ENCODE data around the gene USP48. TPM values are rescaled to one million over a fixed set of nuclear protein-coding genes. Genes with fewer than 3 reads are reported as not detected.

Gene USP48
- total and polyA plus RNA-seq, 2 of the 13 experiments (the other 11 are each of a cell fraction or from before 2014, with no cell fraction given) = 30.4 to 30.7 TPM

GRCh38 chr1:21775985-21776562 is 6.9 kb downstream of the USP48 start (continued):
- no peak for TF ChIP-seq SMAD9 (CRISPR knock-in tag; IDR thresholded peaks at IDR 0.05)
- peak; percentile 35; the same call in 1 of the 2 replicates for TF ChIP-seq ZNF24 (IDR thresholded peaks at IDR 0.05)
- no peak for TF ChIP-seq ZKSCAN5 (CRISPR knock-in tag; IDR thresholded peaks at IDR 0.05)
- TF ChIP-seq ZBTB4 (CRISPR knock-in tag; IDR thresholded peaks at IDR 0.05; ENCODE audit: borderline replicate concordance) = no peak
- TF ChIP-seq, protein P1, sequence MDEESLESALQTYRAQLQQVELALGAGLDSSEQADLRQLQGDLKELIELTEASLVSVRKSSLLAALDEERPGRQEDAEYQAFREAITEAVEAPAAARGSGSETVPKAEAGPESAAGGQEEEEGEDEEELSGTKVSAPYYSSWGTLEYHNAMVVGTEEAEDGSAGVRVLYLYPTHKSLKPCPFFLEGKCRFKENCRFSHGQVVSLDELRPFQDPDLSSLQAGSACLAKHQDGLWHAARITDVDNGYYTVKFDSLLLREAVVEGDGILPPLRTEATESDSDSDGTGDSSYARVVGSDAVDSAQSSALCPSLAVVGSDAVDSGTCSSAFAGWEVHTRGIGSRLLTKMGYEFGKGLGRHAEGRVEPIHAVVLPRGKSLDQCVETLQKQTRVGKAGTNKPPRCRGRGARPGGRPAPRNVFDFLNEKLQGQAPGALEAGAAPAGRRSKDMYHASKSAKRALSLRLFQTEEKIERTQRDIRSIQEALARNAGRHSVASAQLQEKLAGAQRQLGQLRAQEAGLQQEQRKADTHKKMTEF (CRISPR knock-in tag; IDR thresholded peaks at IDR 0.05) = peak; percentile 98
- no peak for TF ChIP-seq U2AF1 (optimal IDR thresholded peaks at IDR 0.05; ENCODE audit: low read depth, low read length)
- TF ChIP-seq, protein P2, sequence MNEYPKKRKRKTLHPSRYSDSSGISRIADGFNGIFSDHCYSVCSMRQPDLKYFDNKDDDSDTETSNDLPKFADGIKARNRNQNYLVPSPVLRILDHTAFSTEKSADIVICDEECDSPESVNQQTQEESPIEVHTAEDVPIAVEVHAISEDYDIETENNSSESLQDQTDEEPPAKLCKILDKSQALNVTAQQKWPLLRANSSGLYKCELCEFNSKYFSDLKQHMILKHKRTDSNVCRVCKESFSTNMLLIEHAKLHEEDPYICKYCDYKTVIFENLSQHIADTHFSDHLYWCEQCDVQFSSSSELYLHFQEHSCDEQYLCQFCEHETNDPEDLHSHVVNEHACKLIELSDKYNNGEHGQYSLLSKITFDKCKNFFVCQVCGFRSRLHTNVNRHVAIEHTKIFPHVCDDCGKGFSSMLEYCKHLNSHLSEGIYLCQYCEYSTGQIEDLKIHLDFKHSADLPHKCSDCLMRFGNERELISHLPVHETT (CRISPR knock-in tag; conservative IDR thresholded peaks at IDR 0.05) = 0 out of 2 replicates have a peak, but pooled peaks have one; percentile 59
- TF ChIP-seq CBX2 (IDR thresholded peaks at IDR 0.05; ENCODE audit: low read depth, low read length) = no peak
- no peak for TF ChIP-seq CBX2 (CRISPR knock-in tag; IDR thresholded peaks at IDR 0.05; ENCODE audit: low read depth)
- TF ChIP-seq, protein P3, sequence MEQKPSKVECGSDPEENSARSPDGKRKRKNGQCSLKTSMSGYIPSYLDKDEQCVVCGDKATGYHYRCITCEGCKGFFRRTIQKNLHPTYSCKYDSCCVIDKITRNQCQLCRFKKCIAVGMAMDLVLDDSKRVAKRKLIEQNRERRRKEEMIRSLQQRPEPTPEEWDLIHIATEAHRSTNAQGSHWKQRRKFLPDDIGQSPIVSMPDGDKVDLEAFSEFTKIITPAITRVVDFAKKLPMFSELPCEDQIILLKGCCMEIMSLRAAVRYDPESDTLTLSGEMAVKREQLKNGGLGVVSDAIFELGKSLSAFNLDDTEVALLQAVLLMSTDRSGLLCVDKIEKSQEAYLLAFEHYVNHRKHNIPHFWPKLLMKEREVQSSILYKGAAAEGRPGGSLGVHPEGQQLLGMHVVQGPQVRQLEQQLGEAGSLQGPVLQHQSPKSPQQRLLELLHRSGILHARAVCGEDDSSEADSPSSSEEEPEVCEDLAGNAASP (CRISPR knock-in tag; IDR thresholded peaks at IDR 0.05; ENCODE audit: borderline replicate concordance) = peak; percentile 76
- TF ChIP-seq, protein P4, sequence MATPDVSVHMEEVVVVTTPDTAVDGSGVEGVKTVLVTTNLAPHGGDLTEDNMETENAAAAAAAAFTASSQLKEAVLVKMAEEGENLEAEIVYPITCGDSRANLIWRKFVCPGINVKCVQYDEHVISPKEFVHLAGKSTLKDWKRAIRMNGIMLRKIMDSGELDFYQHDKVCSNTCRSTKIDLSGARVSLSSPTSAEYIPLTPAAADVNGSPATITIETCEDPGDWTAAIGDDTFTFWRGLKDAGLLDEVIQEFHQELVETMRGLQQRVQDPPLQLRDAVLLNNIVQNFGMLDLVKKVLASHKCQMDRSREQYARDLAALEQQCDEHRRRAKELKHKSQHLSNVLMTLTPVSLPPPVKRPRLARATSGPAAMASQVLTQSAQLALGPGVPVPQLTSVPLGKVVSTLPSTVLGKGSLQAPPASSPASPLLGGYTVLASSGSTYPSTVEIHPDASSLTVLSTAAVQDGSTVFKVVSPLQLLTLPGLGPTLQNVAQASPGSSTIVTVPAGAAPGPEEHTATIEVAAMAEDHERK (CRISPR knock-in tag; IDR thresholded peaks at IDR 0.05; ENCODE audit: low read depth) = no peak
- TF ChIP-seq ZNF205 (CRISPR knock-in tag; IDR thresholded peaks at IDR 0.05) = peak; percentile 79; the same call in 1 of the 2 replicates
- no peak for TF ChIP-seq ZNF577 (CRISPR knock-in tag; IDR thresholded peaks at IDR 0.05; ENCODE audit: borderline replicate concordance, low read depth)
- TF ChIP-seq THAP11 (CRISPR knock-in tag; IDR thresholded peaks at IDR 0.05) = peak; percentile 86
- no peak for TF ChIP-seq SMYD3 (CRISPR knock-in tag; IDR thresholded peaks at IDR 0.05)
- TF ChIP-seq SP5 (CRISPR knock-in tag; IDR thresholded peaks at IDR 0.05; ENCODE audit: borderline replicate concordance, low read depth) = peak; percentile 50
- TF ChIP-seq ZNF234 (CRISPR knock-in tag; conservative IDR thresholded peaks at IDR 0.05) = no peak
- peak; percentile 43; the same call in 1 of the 2 replicates for TF ChIP-seq PATZ1 (CRISPR knock-in tag; IDR thresholded peaks at IDR 0.05)
- TF ChIP-seq ZMYM2 (CRISPR knock-in tag; IDR thresholded peaks at IDR 0.05) = no peak
